Measurements from ENCODE around the gene IFNB1.

GRCh38 chr9:21047281-21047691 is 30.5 kb downstream of the IFNB1 start:
- no peak for TF ChIP-seq FOXM1 (IDR thresholded peaks at IDR 0.05; ENCODE audit: borderline replicate concordance)
- TF ChIP-seq L3MBTL2 (conservative IDR thresholded peaks at IDR 0.05): no peak
- TF ChIP-seq ZNF384 (IDR thresholded peaks at IDR 0.05): no peak
- TF ChIP-seq FOXK2 (IDR thresholded peaks at IDR 0.05): no peak
- TF ChIP-seq SP1 (IDR thresholded peaks at IDR 0.05): no peak
- no peak for TF ChIP-seq BHLHE40 (IDR thresholded peaks at IDR 0.05; ENCODE audit: borderline replicate concordance)
- no peak for TF ChIP-seq ARNT (IDR thresholded peaks at IDR 0.05)
- no peak for TF ChIP-seq TARDBP (IDR thresholded peaks at IDR 0.05)
- no peak for TF ChIP-seq ELF4 (IDR thresholded peaks at IDR 0.05)
- TF ChIP-seq LEF1 (IDR thresholded peaks at IDR 0.05; ENCODE audit: borderline replicate concordance): no peak
- no peak for TF ChIP-seq HDGF (IDR thresholded peaks at IDR 0.05; ENCODE audit: borderline replicate concordance)
- no peak for TF ChIP-seq FOXA1 (IDR thresholded peaks at IDR 0.05)
- TF ChIP-seq SUZ12 (IDR thresholded peaks at IDR 0.05): no peak
- TF ChIP-seq CTBP1 (IDR thresholded peaks at IDR 0.05; ENCODE audit: borderline replicate concordance): no peak

Data from HEK293T (cell line).